HL-60 (cell line): ENCODE data around the gene LNPK.

Experiments used
- DNase-seq, 2 experiments: peaks; one replicate each; pipeline ENCODE4 v3.0.0-alpha.2; 2010 to 2020; ENCODE audit warnings: low read depth in 1 of 2, low spot score in 1 of 2
- H3K27ac ChIP-seq: fragments of 250-450 bp; sonication (Bioruptor Pico); replicated peaks from 2 replicates; pipeline ENCODE4 v1.5.1; 2020; ENCODE audit warnings: mild to moderate bottlenecking, moderate library complexity
- H3K27me3 ChIP-seq: fragments of 250-450 bp; sonication (Bioruptor Pico); 2 replicates; pipeline ENCODE4 v1.5.1; 2021; ENCODE audit warnings: mild to moderate bottlenecking, moderate library complexity; ENCODE audit not compliant: insufficient read depth, poor library complexity, severe bottlenecking
- H3K4me3 ChIP-seq: replicated peaks from 2 replicates; pipeline ENCODE4 v1.5.1; 2011; ENCODE audit warnings: mild to moderate bottlenecking, control low read depth, low read length; ENCODE audit not compliant: insufficient read depth
- CTCF ChIP-seq: IDR thresholded peaks from one replicate; pipeline ENCODE4 v1.5.1; 2011; ENCODE audit warnings: low read length, control low read depth, inconsistent platforms; ENCODE audit not compliant: insufficient read depth
- GABPA ChIP-seq: IDR thresholded peaks from 2 replicates; pipeline ENCODE4 v1.6.1; 2012; ENCODE audit warnings: low read depth
- POLR2AphosphoS5 ChIP-seq: IDR thresholded peaks from 2 replicates; pipeline ENCODE4 v1.6.1; 2012; ENCODE audit warnings: low read depth
- REST ChIP-seq: IDR thresholded peaks from 2 replicates; pipeline ENCODE4 v1.6.1; 2012; ENCODE audit warnings: low read depth; ENCODE audit not compliant: insufficient replicate concordance
- SPI1 ChIP-seq: IDR thresholded peaks from 2 replicates; pipeline ENCODE4 v1.6.1; 2012; ENCODE audit warnings: low read depth, mild to moderate bottlenecking, borderline replicate concordance

LNPK gene

GRCh38 chr2:176002688-176003210 lies 682 bp upstream of the LNPK start:
- no peak for DNase-seq
- Histone ChIP-seq H3K4me3 (peak overlapping the region; percentile 84), H3K27me3 (no peaks in the 10 kb centered on the region), H3K27ac (peak overlapping the region; percentile 84)
- TF ChIP-seq CTCF (no peak), GABPA (no peak), SPI1 (no peak), REST (no peak), POLR2AphosphoS5 (no peak)

DNA sequence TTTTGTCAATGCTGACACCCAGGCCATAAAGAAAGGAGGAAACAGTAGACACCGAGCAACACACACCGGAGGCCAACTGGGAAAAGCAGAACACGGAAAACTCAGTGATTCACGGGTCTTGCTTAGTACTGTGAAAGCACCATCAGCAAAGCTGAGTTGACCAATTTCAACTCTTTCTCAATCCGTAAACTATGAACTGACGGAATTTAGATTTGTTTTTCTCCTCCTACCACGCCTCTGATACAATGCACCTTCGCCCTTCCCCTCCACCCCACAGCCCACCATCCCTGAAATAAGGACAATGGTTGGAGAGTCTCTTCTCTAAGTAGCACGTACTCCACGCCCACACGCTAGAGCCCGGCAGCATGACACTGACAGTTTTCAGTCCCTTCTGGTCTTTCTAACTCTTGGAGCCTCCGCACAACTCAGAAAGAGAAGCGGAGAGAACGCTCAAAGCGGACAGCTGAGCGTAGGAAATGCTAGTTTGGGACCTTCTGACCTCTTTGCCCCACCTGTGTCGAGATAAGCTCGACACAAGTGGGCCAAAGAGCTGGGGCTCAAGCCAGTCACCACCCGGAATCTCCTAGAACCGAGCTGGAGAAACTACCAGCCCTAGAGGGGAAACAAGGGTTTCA lies 669 bp downstream of the LNPK start:
- Histone ChIP-seq H3K27ac (peak overlapping the region; percentile 84), H3K4me3 (peak overlapping the region; percentile 84), H3K27me3 (no peaks in the 10 kb centered on the region)
- TF ChIP-seq REST (no peak), POLR2AphosphoS5 (no peak), GABPA (no peak), CTCF (no peak), SPI1 (no peak; the same call in 1 of the 2 replicates)
- peak; percentile 40 to 81 for DNase-seq

- H3K4me3 ChIP-seq = no peak overlapping the region
- DNase-seq = peak in 1 of 2 experiments; percentile 45
These were observed 2.7 kb downstream of the LNPK start for GRCh38 chr2:175999283-175999819.

More at GRCh38 chr2:175999283-175999819, 2.7 kb downstream of the LNPK start:
- TF ChIP-seq REST (no peak), CTCF (no peak), POLR2AphosphoS5 (no peak), SPI1 (no peak), GABPA (no peak)
- Histone ChIP-seq H3K27ac (no peak overlapping the region), H3K27me3 (no peaks in the 10 kb centered on the region)
